GM12801 (cell line): ENCODE results near the gene GYG2.

ENCODE experiments used
- CTCF ChIP-seq: IDR thresholded peaks from one replicate; pipeline ENCODE4 v1.5.1; 2011; ENCODE audit warnings: control low read depth; ENCODE audit not compliant: insufficient read length; ENCODE audit errors: extremely low read depth

GYG2 gene

GRCh38 chrX:2903366-2903765 lies 74.6 kb downstream of the GYG2 start:
- TF ChIP-seq CTCF: no peak

GRCh38 chrX:2907295-2907694 lies 78.6 kb downstream of the GYG2 start:
- no peak for TF ChIP-seq CTCF

- no peak for TF ChIP-seq CTCF
Observed at GRCh38 chrX:2908125-2908685, 79.5 kb downstream of the GYG2 start.

GRCh38 chrX:2910109-2910508 lies 81.4 kb downstream of the GYG2 start:
- TF ChIP-seq CTCF: no peak

GRCh38 chrX:2913118-2913517 lies 84.4 kb downstream of the GYG2 start:
- no peak for TF ChIP-seq CTCF

- no peak for TF ChIP-seq CTCF
Observed at GRCh38 chrX:2917767-2918166, 89.0 kb downstream of the GYG2 start.

- TF ChIP-seq CTCF: no peak
Observed at GRCh38 chrX:2921193-2921592, 92.5 kb downstream of the GYG2 start.

GRCh38 chrX:2921750-2922149 lies 93.0 kb downstream of the GYG2 start:
- TF ChIP-seq CTCF: no peak
